Suprapubic skin (tissue), 4 donors: ENCODE data around the gene TFCP2L1. TPM values are rescaled to one million over a fixed set of nuclear protein-coding genes. Genes with fewer than 3 reads are reported as not detected.

ENCODE experiments used
- DNase-seq, 2 donors: peaks; one replicate each; pipeline ENCODE4 v3.0.0-alpha.2; 2019; ENCODE audit warnings: low spot score in 2 of 2
- H3K27ac ChIP-seq: fragments of 200-600 bp; sonication (generic); one replicate; pipeline ENCODE4 v1.5.1; 2019
- H3K27me3 ChIP-seq: fragments of 200-600 bp; sonication (generic); one replicate; pipeline ENCODE4 v1.5.1; 2019
- H3K36me3 ChIP-seq: fragments of 200-600 bp; sonication (generic); one replicate; pipeline ENCODE4 v1.5.1; 2019
- H3K4me1 ChIP-seq: fragments of 200-600 bp; sonication (generic); one replicate; pipeline ENCODE4 v1.5.1; 2019
- H3K4me3 ChIP-seq: fragments of 200-600 bp; sonication (generic); one replicate; pipeline ENCODE4 v1.5.1; 2019; ENCODE audit warnings: mild to moderate bottlenecking
- H3K9me3 ChIP-seq: fragments of 200-600 bp; sonication (generic); one replicate; pipeline ENCODE4 v1.5.1; 2019
- CTCF ChIP-seq, 2 donors: fragments of 200-600 bp in 1 of 2; fragments of 450-650 bp in 1 of 2; sonication (generic) in 1 of 2; IDR thresholded peaks; one replicate each; pipeline ENCODE4 v1.5.1; 2016 to 2019; ENCODE audit warnings: antibody characterized with exemption in 2 of 2, mild to moderate bottlenecking in 1 of 2, moderate library complexity in 1 of 2
- EP300 ChIP-seq: sonication (generic); formaldehyde crosslinking; IDR thresholded peaks from one replicate; pipeline ENCODE4 v1.6.1; 2017; ENCODE audit warnings: antibody characterized with exemption
- POLR2A ChIP-seq, 2 donors: fragments of 450-650 bp; IDR thresholded peaks; one replicate each; pipeline ENCODE4 v1.6.1; 2017; ENCODE audit warnings: antibody characterized with exemption in 2 of 2, mild to moderate bottlenecking in 2 of 2, moderate library complexity in 2 of 2
- POLR2AphosphoS5 ChIP-seq, 3 donors: sonication (generic); formaldehyde crosslinking; IDR thresholded peaks; one replicate each; pipeline ENCODE4 v1.6.1; 2017; ENCODE audit warnings: antibody characterized with exemption in 3 of 3
- WGBS: methylation state at CpG from one replicate; pipeline ENCODE4 v1.1.5; 2018; 5-methylcytosine and 5-hydroxymethylcytosine counted together
- total RNA-seq, 4 donors: library from RNA; depleted of rRNA; stranded (reverse); fragments of >200 nt; gene quantifications; one replicate each; pipeline ENCODE4 v1.1.0, GENCODE V29; 2016

TFCP2L1 gene
- total RNA-seq, 4 donors from 2014 or later: 33.5 to 64.1 (median 52.7) TPM

GRCh38 chr2:121187351-121187981 lies 97.5 kb downstream of the TFCP2L1 start:
- WGBS: 74% methylated on average over 15 of the region's 19 CpGs
- Histone ChIP-seq H3K36me3 (no peaks in the 10 kb centered on the region), H3K27me3 (no peaks in the 10 kb centered on the region), H3K9me3 (no peaks in the 10 kb centered on the region), H3K4me3 (no peak overlapping the region), H3K27ac (peak overlapping the region; percentile 73), H3K4me1 (peaks cover 7% of the 10 kb centered on the region)
- DNase-seq: peak in 1 of 2 donors; percentile 78
- TF ChIP-seq EP300: no peak
- TF ChIP-seq POLR2A (IDR thresholded peaks at IDR 0.05): no peak
- no peak for TF ChIP-seq CTCF (IDR thresholded peaks at IDR 0.05)
- TF ChIP-seq POLR2AphosphoS5 (IDR thresholded peaks at IDR 0.05): no peak

- Histone ChIP-seq H3K36me3 (no peaks in the 10 kb centered on the region), H3K27ac (peak overlapping the region; percentile 73), H3K4me1 (peaks cover 7% of the 10 kb centered on the region), H3K4me3 (no peak overlapping the region), H3K9me3 (no peaks in the 10 kb centered on the region), H3K27me3 (no peaks in the 10 kb centered on the region)
- DNase-seq: peak in 1 of 2 donors; percentile 78
- 48% methylated on average over 2 of the region's 9 CpGs for WGBS
- no peak for TF ChIP-seq CTCF (IDR thresholded peaks at IDR 0.05)
- no peak for TF ChIP-seq EP300
- TF ChIP-seq POLR2AphosphoS5 (IDR thresholded peaks at IDR 0.05): no peak
- TF ChIP-seq POLR2A (IDR thresholded peaks at IDR 0.05): no peak
Measured at GRCh38 chr2:121186261-121186660, 98.7 kb downstream of the TFCP2L1 start.

GRCh38 chr2:121185571-121186074 lies 99.4 kb downstream of the TFCP2L1 start:
- no peaks in the 10 kb centered on the region for H3K27me3 ChIP-seq
- peak in 2 of 3 donors; percentile 6 to 28 for TF ChIP-seq POLR2AphosphoS5 (IDR thresholded peaks at IDR 0.05)
- no peak for TF ChIP-seq CTCF (IDR thresholded peaks at IDR 0.05)
- no peak for TF ChIP-seq EP300
- TF ChIP-seq POLR2A (IDR thresholded peaks at IDR 0.05): no peak
- no peaks in the 10 kb centered on the region for H3K9me3 ChIP-seq
- peak overlapping the region; percentile 73 for H3K27ac ChIP-seq
- 88% methylated on average over 4 of the region's 5 CpGs for WGBS
- peak in 1 of 2 donors; percentile 79 for DNase-seq
- peaks cover 7% of the 10 kb centered on the region for H3K4me1 ChIP-seq
- no peak overlapping the region for H3K4me3 ChIP-seq
- no peaks in the 10 kb centered on the region for H3K36me3 ChIP-seq

GRCh38 chr2:121185111-121185510 lies 99.9 kb downstream of the TFCP2L1 start:
- Histone ChIP-seq H3K9me3 (no peaks in the 10 kb centered on the region), H3K4me1 (peaks cover 7% of the 10 kb centered on the region), H3K27ac (peak overlapping the region; percentile 73), H3K4me3 (no peak overlapping the region), H3K27me3 (no peaks in the 10 kb centered on the region), H3K36me3 (no peaks in the 10 kb centered on the region)
- TF ChIP-seq POLR2AphosphoS5 (IDR thresholded peaks at IDR 0.05) (no peak), POLR2A (IDR thresholded peaks at IDR 0.05) (no peak), EP300 (no peak), CTCF (IDR thresholded peaks at IDR 0.05) (no peak)
- peak in 1 of 2 donors; percentile 7 for DNase-seq
- 94% methylated on average over 8 of the region's 10 CpGs for WGBS

GRCh38 chr2:121184248-121184862 lies 100.6 kb downstream of the TFCP2L1 start:
- DNase-seq: peak in 1 of 2 donors; percentile 59
- no peaks in the 10 kb centered on the region for H3K9me3 ChIP-seq
- no peak for TF ChIP-seq POLR2A (IDR thresholded peaks at IDR 0.05)
- peaks cover 7% of the 10 kb centered on the region for H3K4me1 ChIP-seq
- no peaks in the 10 kb centered on the region for H3K27me3 ChIP-seq
- H3K27ac ChIP-seq: peak overlapping the region; percentile 73
- WGBS: 80% methylated on average over 5 of the region's 7 CpGs
- H3K4me3 ChIP-seq: no peak overlapping the region
- H3K36me3 ChIP-seq: no peaks in the 10 kb centered on the region
